Stimulated activated CD8-positive, alpha-beta memory T cell treated with anti-CD3 and anti-CD28 coated beads, Interleukin-7, amount 100 ng/mL, for 4 hours (primary cell): ENCODE data around the gene ZNF330.
"Not testable (repeated sequence)": the region's sequence is repeated elsewhere in the genome, so short reads cannot be mapped to it uniquely, and the experiment has no call there.

Source experiments
- DNase-seq, 2 donors: peaks; one replicate each; pipeline ENCODE4 v3.0.0-alpha.2; 2020; ENCODE audit warnings: low read depth in 2 of 2

The ZNF330 gene

DNA sequence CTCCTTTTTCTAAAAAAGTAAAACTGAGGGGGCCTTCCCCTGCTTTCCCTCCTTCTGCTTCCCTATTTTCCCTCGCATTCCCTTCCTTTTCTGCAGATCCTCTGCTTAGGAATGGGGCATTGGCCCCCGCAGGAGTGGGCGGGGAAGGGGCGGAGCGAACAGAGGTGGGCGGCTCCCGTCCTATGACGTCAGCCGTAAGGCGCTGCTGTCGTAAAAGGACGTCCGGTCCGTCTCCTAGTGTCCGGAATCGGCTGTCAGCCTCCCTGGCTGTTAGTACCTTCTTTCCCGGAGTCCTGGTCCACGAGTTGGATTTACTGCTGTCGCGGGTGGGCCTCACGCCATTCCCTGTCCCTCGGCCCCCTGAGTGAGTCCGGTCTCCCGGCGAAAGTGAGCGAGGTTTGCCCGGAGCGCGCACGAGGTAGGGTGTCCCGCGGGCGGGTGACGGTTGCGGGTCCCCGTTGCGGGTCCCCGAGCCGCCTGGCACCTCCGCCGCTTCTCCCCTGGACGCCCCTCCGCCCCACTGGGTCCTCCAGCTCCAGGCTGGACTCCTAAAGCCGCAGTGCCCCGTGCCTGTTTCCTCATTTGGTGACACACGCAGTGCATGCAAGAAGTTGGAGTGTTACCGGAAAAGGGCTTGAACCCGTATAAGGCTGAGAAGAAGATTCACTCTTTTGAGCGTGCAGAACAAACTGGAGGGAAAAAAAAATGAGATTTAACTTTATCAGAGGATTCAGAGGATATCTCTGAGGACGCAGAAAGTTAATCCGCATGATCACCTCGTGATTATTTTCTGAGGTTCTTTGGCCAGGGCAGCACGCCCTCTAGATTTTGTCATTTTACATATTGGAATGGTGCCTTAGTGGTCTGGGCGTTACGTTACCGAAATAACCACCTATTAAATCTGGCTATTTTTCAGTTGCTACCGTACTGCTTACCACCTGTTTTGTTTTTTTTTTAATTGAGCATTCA, at the start of gene ZNF330:
Gene ZNF330 (plus strand): TSS at position 205 of the 969 bp plus-strand sequence. CDS start 1,477 bp downstream, outside the sequence.
- DNase-seq: peak; percentile 66 to 78

DNA sequence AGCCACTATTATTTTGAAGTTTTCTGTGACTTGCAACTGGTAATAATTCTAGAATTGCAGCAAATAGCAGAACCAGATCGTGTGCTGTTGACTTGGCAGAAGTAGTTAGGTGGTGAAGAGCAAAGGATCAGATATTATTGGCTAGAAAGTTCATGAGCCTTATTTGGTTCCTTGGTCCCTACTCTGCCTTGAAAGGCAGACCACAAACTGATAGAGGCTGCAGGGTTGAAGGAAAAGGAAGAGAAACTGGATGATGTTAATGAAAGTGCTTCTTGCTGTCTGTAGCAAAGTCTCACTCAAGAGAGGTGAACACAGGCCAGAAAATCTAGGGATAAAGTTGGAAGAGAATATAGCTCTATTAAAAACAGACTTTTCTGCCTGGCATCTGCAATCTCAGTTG, 46.2 kb upstream of the ZNF330 start:
- no peak for DNase-seq

- DNase-seq: no peak
Measured at GRCh38 chr4:141177171-141177570, 43.5 kb upstream of the ZNF330 start.

DNA sequence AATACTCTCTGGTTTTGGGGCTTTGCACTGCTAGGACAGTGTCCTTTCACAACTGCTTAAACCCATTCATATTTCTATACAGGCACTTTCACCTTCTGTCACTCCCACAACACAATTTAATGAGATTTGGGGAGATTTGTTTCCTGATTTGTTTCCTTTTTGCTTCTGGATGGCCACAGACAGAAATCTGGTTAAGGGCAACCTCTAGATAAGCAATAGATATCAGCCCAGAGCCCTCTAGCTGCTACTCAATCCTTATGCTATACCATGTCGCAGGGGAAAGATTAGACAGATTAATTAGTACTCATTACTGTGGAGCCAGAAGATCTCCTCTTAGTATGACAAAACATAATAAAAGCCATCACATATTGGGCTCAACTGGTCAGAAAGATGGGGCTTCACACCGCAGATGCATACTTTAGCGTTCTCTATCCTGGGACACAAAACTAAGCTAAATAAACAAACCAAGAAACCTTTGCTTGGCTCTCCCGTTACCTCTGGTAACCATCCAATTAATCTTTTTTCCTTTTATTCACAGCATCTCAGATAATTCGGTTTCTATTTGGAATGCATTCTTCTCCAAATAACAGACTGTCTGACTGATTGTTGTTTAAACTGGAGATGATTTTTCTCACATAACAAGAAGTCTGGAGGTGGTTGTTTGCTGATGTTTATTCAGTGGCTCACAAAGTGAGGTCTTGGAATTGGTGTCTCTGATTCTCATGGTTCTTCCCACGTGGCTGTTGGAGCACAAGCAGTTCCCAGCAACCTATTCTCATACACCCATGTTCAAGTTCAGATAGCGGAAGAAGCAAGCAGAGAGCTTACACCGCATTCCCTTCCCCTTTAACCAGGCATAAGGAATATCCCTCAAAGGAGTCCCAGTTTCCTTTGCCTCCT, 41.0 kb upstream of the ZNF330 start:
- no peak for DNase-seq

DNA sequence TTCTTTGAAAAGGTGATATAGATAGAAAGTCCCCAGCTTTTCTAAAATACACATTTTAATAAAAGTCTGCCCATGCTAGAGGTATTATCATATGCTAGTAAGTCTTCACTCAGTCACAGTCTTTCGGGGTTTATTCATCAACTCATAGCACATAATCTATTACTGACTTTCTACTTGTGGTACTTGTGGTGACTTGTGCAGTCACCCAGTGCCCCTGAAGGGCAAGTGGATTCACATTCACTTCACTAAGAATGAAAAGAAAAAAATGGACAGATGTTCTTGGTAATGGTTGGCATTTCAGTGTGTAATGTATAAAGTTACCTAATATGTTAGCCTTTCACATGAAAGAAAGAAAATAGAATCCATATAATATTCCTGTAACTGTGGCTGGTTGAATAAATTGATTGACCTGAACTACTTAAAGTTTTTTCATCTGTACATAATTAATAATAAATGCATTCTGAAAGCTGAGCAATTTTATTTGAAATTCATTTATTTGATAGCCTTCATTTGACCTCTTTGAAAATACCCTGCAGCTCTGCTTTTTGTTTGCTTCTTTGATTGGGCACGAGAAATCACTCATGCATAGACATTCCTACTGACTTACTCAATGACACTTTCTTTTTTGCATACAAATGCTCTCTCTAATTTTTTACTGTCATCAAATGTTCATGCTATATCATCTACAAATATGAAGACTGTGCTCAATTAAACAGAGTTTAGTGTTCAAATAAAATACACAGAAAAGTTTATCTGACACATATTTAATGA, 39.5 kb upstream of the ZNF330 start:
- no peak for DNase-seq

DNA sequence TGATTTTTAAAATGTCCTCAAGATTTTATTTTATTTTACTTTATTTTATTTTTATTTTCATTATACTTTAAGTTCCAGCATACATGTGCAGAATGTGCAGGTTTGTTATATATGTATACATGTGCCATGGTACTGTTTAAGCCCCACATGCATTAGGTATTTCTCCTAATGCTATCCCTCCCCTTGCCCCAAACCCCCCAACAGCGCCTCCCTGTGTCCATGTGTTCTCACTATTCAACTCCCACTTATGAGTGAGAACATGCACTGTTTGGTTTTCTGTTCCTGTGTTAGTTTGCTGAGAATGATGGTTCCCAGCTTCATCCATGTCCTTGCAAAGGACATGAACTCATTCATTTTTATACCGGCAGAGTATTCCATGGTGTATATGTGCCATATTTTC, 37.2 kb upstream of the ZNF330 start:
- not testable (repeated sequence) for DNase-seq

DNA sequence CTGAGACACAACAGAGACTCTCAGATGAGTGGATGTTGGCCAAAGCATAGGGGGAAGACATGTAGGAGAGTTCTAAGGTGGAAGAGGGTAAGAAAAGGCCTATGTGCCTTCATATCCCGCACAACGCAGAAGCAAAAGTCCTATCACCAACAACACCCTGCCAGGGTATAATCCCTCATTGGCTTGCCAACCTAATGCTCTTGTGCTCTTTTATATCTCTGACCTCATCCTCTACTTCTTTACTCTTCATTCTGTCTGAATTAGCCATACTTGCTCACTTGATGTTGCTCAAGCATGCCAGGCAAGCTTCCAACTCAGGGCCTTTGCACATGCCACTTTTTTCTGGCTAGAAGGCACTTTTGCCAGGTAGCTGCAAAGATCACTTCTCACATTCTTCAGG, 28.1 kb upstream of the ZNF330 start:
- DNase-seq: no peak

- no peak for DNase-seq
Measured at GRCh38 chr4:141193516-141194034, 27.1 kb upstream of the ZNF330 start.

DNA sequence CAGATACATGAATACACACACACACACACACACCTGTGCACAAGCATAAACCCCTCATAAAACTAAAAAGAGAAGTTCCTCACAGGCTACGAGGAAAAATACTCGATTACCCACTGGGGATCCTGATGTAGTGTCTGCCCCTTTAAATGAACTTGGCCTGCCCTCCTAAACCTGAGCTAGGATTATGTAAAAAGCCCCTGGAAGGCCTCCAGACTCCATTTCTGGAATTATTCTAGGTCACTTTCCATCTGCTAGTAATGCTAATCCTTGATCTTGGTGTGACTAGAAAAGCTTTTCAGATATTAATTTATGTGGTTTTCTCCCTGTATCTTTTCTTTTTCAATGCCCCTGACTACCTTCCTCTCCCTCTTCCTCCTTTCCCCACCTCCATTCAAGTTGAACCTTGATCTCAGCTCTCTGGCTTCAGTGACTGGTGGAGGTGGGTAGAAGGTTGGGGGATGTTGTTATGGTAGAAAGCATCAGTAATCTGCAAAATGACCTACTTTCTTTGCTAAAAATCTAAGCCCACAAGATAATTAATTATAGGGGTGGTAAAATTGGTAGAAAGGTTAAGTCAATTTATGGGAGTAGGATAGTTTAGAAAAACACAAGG, 25.5 kb upstream of the ZNF330 start:
- no peak for DNase-seq

- DNase-seq: no peak
Measured at GRCh38 chr4:141196227-141196933, 24.3 kb upstream of the ZNF330 start.

GRCh38 chr4:141207961-141208360, 12.7 kb upstream of the ZNF330 start:
- no peak for DNase-seq

DNA sequence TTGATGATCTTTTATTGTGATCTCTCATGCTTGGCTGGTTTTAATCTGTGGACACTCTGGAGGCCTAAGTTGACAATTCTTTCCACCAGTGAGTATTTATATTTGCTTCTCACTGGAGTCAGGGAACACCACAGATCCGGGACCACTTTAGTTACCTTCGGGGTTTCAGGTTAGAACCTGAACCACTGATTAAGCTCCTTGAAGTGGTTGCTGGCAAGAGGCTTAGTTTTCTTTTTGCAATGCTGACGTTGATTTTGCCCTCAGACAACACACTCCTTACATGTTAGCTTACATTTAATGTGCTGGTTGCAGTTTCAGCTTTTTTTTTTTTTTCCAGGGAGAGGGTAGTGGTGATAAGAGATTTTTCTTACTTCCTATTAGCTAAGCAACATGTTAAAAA, 10.5 kb upstream of the ZNF330 start:
- no peak for DNase-seq

DNA sequence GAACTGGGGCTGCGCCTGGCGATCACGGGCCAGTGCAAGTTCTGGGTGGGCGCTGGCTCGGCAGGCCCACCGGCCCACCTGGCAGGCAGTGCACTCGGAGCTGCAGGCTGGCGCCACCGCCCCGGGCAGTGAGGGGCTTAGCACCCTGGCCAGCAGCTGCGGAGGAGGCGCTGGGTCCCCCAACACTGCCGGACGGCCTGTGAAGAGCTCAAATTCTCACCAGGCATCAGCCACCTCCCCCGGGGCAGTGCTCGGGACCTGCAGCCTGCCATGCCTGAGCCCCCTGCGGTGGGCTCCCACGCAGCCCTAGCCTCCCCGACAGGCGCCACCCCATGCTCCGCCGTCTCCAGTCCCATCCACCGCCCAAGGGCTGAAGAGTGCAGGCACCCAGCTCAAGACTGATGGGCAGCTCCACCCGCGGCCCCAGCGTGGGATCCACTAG, 7.1 kb upstream of the ZNF330 start:
- DNase-seq: no peak

DNA sequence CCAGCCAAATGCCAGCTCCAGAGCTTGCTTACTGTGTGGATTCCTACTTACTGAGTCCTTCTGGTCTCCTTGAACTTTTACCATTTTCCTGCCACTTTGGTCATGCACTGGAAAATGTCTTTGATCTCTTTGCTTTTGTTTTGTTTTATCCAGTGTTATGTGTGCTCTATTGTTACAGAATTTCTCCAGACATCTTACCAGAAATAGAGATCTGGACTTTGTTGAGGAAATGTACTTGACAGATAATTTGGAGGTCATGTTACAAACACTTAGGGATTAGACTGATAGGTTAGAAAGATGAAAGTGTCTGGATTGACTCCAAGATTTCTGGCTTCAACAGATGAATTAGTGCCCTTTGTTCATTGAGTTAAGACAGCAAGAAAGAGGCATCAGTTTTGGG, 5.7 kb upstream of the ZNF330 start:
- no peak for DNase-seq

DNA sequence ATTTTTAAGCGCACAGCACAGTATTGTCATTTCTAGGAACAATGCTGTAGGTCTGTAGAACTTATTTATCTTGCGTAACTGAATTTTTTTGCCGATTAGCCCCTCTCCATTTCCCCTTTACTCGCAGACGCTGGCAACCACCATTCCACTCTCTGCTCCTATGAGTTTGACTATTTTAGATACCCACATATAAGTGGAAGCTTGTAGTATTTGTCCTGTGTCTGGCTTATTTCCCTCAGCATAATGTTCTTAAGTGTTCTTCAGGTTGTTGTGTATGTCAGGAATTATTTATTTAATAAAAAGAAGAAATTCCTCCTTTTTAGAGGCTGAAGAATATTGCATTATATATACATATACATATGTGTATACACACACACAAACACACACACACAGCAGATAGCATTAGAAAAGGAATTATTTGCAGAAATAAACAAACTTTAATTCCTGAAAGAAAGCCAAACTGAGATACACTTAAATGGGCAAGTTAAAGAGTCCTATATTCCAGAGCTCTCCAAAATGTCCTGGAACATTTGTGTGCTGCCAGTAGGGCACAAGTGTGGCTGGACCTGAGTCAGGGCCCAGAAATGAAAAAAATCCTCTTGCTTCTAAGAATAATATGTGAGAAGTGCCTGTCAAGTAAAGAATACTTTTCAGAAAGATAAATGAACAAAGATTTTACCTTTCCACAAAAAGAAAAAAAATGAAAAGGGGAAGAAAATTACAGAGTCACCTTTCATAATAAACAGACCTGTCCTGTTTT, 4.5 kb upstream of the ZNF330 start:
- DNase-seq: no peak

DNA sequence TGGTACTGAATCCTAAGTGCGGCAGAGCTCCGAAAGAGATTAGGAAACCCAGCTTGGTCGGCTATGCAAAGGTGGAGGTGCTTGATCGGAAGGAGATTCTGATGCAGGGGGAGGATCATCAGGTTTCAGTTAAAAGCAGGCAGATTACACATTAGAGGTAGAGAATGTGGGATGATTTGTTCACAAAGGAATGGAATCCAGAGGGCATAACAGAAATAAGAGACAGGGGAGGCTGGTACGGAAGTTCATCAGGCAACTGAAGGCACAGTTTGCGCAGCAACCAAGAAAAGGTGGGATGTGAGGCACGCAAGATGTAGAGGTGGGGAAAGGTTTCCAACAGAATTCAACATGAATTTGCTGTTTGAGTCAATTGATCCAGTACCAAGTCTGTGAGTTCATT, 424 bp upstream of the ZNF330 start:
- no peak for DNase-seq

DNA sequence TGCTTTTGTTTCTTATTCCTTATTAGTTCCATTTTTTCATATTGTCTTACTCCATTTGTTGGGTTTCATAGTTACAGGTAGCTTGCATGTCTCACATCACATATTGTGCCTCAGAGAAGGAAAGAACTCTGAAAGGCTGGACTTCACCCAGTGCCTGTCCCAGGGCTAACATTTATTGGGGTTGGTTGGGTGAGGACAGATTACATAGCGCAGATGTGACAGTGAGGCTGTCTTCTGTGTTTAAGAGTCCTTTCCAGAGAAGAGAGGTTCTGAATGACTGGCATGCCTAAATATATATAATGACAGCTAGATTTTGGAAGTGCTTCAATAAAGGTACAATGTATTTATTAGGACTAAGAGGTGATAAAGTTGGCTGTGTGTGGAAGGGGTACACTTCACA, 2.7 kb downstream of the ZNF330 start:
- DNase-seq: no peak

DNA sequence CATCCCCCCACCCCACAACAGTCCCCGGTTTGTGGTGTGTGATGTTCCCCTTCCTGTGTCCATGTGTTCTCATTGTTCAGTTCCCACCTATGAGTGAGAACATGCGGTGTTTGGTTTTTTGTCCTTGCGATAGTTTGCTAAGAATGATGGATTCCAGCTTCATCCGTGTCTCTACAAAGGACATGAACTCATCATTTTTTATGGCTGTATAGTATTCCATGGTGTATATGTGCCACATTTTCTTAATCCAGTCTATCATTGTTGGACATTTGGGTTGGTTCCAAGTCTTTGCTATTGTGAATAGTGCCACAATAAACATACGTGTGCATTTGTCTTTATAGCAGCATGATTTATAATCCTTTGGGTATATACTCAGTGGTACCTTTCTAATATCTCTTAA, 6.6 kb downstream of the ZNF330 start:
- DNase-seq: not testable (repeated sequence)

- no peak for DNase-seq
Measured at GRCh38 chr4:141229408-141230101, 8.9 kb downstream of the ZNF330 start.
